ENCODE measurements around the gene PLCB1. TPM values are rescaled to one million over a fixed set of nuclear protein-coding genes. Genes with fewer than 3 reads are reported as not detected.

The PLCB1 gene
- total and polyA plus RNA-seq, 2 of the 4 experiments (the other 2 are of a cell fraction), result 5.6 to 16.1 TPM

- Histone ChIP-seq H3K4ac (ENCODE audit: low read depth, low read length) (no peak overlapping the region), H3K4me3 (ENCODE audit: insufficient read depth, low read depth, low read length) (no peak overlapping the region), H3K9me3 (ENCODE audit: control insufficient read depth, insufficient read depth, low read length) (no peaks in the 10 kb centered on the region), H2BK20ac (ENCODE audit: low read depth, low read length) (no peak overlapping the region), H3K4me1 (ENCODE audit: control insufficient read depth, insufficient read depth, low read length) (peaks cover 3% of the 10 kb centered on the region), H4K5ac (ENCODE audit: low read depth, low read length) (no peak overlapping the region), H3K36me3 (ENCODE audit: control insufficient read depth, insufficient read depth, low read length) (no peaks in the 10 kb centered on the region), H3K18ac (ENCODE audit: low read depth, low read length) (no peak overlapping the region), H4K91ac (ENCODE audit: insufficient read depth, low read depth, low read length) (no peak overlapping the region), H2BK120ac (ENCODE audit: low read depth, low read length) (no peak overlapping the region), H2AFZ (replicated peaks; ENCODE audit: low read length, poor library complexity) (no peak overlapping the region), H2AK5ac (ENCODE audit: low read depth, low read length) (no peak overlapping the region), H3K14ac (replicated peaks; ENCODE audit: low read depth, low read length) (no peak overlapping the region), H3K27me3 (ENCODE audit: control insufficient read depth, insufficient read depth, low read length) (no peaks in the 10 kb centered on the region), H2AK9ac (replicated peaks; ENCODE audit: low read depth, low read length, poor library complexity) (no peak overlapping the region), H2BK5ac (ENCODE audit: low read depth, low read length, poor library complexity, severe bottlenecking) (no peak overlapping the region), H4K8ac (ENCODE audit: low read depth in 2 of 2, low read length in 2 of 2) (no peak overlapping the region), H3K9ac (ENCODE audit: low read depth, low read length) (no peak overlapping the region), H3K56ac (ENCODE audit: extremely low read depth, insufficient read depth, low read length) (no peak overlapping the region), H3K9me1 (ENCODE audit: insufficient read depth, low read length) (no peaks in the 10 kb centered on the region), H4K20me1 (ENCODE audit: insufficient read depth, low read length) (no peaks in the 10 kb centered on the region), H3K23ac (ENCODE audit: low read depth, low read length) (no peak overlapping the region), H3K79me1 (ENCODE audit: low read depth in 1 of 2, low read length in 2 of 2) (no peaks in the 10 kb centered on the region; a peak in 1 of 4 replicates), H2BK15ac (ENCODE audit: low read depth, low read length) (no peak overlapping the region), H3K27ac (ENCODE audit: insufficient read depth, low read length) (no peak overlapping the region), H3K4me2 (ENCODE audit: low read depth, low read length) (no peak overlapping the region)
- in situ Hi-C loops (cut with MboI; ENCODE audit: low sequenced_read_pairs) (loop anchor here (5.0 kb wide), 1 partner anchor 49 kb away; no protein-coding TSS in a partner anchor), dilution Hi-C loops (cut with HindIII; ENCODE audit: low sequenced_read_pairs, unreplicated experiment) (no loop called here), intact Hi-C loops (cut with micrococcal nuclease) (no loop called here)
- ATAC-seq (ENCODE audit: low read depth) (no peak), DNase-seq (no peak)
- CTCF ChIA-PET, result no interaction called here
- POLR2A ChIA-PET (ENCODE audit: unreplicated experiment), result no interaction called here
- TF ChIP-seq NFE2L2 (IDR thresholded peaks at IDR 0.05; ENCODE audit: low read depth, low read length) (no peak), ELK1 (IDR thresholded peaks at IDR 0.05; ENCODE audit: borderline replicate concordance, low read depth, low read length) (no peak), MAZ (IDR thresholded peaks at IDR 0.05; ENCODE audit: borderline replicate concordance, low read depth, low read length) (no peak)
- TF ChIP-seq, protein P1, sequence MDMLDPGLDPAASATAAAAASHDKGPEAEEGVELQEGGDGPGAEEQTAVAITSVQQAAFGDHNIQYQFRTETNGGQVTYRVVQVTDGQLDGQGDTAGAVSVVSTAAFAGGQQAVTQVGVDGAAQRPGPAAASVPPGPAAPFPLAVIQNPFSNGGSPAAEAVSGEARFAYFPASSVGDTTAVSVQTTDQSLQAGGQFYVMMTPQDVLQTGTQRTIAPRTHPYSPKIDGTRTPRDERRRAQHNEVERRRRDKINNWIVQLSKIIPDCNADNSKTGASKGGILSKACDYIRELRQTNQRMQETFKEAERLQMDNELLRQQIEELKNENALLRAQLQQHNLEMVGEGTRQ (IDR thresholded peaks at IDR 0.05; ENCODE audit: low read depth, low read length), result no peak
- BruUV-seq (replicated peaks), result no TSS peak
Observed at GRCh38 chr20:8573686-8574085, 441.6 kb downstream of the PLCB1 start.
